Spleen (tissue), 7 donors: ENCODE measurements around the gene ENO4.

ENCODE experiments used
- CTCF ChIP-seq, 11 experiments: fragments of 200-600 bp in 7 of 11; fragments of 450-650 bp in 4 of 11; sonication (generic) in 4 of 11; IDR thresholded peaks in 8 of 11; conservative IDR thresholded peaks in 3 of 11; 1 replicate in 7 of 11; 2 replicates in 4 of 11; pipeline versions ENCODE4 v1.4.0 to v1.8.0; 2016 to 2021; ENCODE audit warnings: antibody characterized with exemption in 11 of 11, inconsistent platforms in 4 of 11, mild to moderate bottlenecking in 1 of 11
- POLR2A ChIP-seq, 3 donors: fragments of 450-650 bp; IDR thresholded peaks; one replicate each; pipeline ENCODE4 v1.5.1; 2017; ENCODE audit warnings: antibody characterized with exemption in 3 of 3, mild to moderate bottlenecking in 1 of 3
- POLR2AphosphoS5 ChIP-seq, 3 donors: sonication (generic); formaldehyde crosslinking; IDR thresholded peaks; one replicate each; pipeline ENCODE4 v1.5.1; 2017; ENCODE audit warnings: antibody characterized with exemption in 3 of 3
- donor health status: DM: no; HTN: no; CAD: no; lungs with moderate emphysema.
- donor health status: DM: no; HTN: no; CAD: no.
- donor health status: DM: no; HTN: no; CAD: no.

DNA sequence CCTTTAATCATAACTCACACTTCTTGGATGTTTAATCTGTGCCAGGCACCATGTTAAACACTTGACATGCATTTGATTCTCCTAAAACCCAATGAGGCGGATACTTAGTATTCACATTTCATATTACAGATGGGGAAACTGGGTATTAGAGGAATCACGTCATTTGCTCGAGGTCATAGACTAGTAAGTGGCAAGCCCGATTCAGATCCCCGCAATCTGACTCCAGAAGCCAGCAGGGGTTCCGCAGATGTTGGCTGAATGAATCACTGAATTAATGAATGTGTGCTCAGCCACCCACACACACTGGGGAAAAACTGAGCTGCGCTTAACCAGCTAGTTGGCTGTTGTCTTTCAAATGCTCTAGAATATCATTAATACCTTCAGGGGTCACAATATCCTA lies 22.5 kb upstream of the ENO4 start:
- TF ChIP-seq CTCF (IDR thresholded peaks at IDR 0.05 in 8 of 11, conservative IDR thresholded peaks at IDR 0.05 in 3 of 11): no peak
- no peak for TF ChIP-seq POLR2AphosphoS5 (IDR thresholded peaks at IDR 0.05)
- TF ChIP-seq POLR2A (IDR thresholded peaks at IDR 0.05): no peak
